Stimulated activated CD4-positive, alpha-beta T cell treated with anti-CD3 and anti-CD28 coated beads, Interleukin-1b, Interleukin-23, amount 100 ng/mL, for 4 hours (primary cell): ENCODE data around the gene PODXL2.
"Not testable (repeated sequence)": the region's sequence is repeated elsewhere in the genome, so short reads cannot be mapped to it uniquely, and the experiment has no call there.

Source experiments
- DNase-seq, 2 donors: peaks; one replicate each; pipeline ENCODE4 v3.0.0-alpha.2; 2020; ENCODE audit warnings: low read depth in 2 of 2

Gene PODXL2

DNA sequence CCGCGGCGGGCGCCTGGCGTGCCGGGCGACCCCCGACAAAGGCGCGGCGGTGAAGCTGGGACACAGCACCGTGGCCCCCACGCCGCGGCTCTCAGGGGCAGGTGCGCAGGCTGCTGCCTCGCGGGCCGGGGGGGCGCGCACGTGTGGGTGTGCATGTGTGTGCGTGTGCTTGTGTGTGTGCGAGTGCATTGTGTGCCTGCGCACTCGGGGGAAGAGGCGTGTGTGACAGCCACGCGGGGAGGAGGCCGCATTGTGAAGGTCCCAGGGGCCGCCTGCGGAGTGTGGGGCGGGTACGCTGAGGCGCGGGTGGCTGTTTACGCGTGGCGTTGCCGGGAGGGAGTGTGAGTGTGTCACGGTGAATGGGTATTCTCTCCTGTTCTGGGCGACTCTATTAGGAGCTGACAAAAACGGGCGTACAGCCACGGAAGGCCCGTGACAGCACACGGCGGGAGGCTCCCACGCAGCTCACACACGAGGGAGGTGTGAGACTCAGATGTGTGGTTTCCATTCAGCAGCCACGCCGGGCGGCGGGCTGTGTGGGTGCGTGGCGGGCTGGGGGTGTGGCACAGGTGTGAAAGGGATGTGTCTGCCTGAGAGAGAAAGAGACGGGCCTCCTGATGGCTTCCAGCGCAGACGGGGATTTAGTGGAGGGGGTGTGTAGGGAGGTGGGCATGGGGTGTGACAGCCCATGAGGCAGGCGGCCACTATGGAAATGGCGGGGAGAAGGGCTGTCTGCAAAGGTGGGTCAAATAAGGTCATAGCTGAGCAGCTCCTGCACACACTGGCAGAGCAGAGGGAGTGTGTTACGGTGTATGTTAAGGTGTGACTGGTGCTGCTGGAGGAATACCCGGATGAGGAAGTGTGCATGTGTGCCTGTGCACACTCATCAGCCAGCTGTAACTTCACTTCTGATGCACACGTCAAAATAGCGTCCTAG is 750 bp downstream of the PODXL2 start:
- peak; percentile 31 to 53 for DNase-seq

DNA sequence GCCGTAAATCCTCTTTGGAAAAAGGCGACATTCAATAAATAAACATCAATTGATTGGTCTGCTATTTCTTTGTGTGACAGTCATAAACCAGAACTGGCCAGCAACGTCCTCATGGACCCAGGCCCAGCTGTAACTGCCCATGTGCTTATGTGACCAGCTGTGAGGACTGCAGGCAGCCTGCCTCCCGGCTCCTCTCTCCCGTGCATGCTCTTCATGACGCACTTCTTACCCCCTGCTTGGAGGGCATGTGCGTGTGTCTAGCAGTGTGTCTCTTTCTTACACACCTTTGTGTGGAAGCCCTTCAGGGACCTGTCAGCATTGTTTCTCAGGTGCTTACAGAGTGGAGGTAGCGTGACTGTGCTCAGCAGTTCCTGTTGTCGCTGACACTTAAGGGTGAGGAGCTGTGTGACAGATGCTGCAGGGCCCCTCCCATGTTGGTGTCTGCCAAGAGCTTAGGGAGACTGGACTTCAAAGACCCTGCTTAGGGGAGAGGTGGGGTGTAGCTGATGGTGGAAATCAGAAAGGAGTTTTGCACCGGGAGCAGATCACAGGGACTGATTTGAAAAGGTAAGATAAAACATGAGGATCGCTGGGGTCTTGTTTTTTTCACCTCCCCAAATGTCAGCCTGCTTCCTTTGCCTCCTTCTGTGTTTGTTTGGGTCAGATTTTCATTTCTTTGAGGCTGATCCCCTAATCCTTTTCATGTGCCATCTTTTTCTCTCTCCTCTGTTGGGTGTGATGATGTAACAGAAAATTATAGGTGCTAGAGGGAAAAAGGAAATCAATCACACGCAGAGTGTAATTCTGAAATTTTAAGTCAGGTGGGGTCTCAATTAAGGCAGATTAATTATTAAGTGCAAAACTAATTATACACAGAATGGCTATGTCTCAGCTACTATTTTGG is 2.1 kb downstream of the PODXL2 start:
- no peak for DNase-seq

DNA sequence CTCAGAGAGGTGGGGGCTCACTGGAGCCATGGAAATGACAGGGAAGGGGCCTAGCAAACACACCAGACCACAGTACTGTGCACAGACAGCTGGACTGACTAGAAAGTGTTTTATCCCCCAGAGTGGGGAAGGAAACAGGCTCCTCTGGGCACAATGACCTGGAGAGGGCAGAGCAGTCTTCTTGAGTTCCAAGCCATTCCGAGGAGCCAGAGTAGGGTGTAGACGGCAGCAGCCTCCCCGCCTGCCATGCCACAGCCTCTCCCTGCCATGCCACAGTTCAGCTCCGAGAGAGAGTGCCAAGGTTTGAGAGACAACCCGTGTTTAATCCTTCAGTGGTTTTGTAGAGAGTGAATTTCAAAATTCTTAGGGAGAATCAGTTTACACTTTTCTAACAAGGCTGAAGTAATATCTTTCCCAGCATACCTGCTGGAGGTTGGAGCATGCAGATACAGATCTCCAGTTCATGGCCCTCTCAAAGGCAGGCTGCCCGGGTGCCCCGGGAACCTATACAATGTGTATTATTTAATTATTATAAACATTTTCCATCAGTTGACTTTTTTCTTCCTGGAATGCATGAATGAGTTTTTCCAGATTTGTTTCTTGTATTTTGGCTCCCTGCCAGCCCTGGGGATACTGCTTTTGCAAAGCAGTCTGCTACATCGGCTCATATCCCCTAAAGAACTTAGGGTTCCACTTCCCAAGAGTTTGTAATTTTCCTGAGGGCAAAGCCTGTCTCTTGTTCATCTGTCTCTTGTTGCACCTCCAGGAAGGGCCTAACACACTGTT is 3.2 kb downstream of the PODXL2 start:
- DNase-seq = no peak

DNA sequence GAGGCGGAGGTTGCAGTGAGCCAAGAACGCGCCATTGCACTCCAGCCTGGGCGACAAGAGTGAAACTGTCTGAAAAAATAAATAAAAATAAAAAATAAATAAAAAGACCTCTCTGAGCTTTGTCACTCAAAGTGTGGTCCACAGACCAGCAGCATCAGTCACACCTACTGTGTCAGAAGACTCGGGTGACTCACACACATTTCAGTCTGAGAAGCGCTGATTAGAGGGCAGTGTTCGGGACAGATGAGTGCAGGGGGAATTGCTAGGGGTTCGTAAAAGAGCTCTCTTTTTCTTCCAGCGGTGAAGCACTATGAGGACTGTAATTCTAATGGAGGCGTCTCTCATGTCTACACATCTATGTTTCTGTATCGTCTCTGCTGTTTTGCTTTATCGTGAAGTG is 5.7 kb downstream of the PODXL2 start:
- DNase-seq = no peak

DNA sequence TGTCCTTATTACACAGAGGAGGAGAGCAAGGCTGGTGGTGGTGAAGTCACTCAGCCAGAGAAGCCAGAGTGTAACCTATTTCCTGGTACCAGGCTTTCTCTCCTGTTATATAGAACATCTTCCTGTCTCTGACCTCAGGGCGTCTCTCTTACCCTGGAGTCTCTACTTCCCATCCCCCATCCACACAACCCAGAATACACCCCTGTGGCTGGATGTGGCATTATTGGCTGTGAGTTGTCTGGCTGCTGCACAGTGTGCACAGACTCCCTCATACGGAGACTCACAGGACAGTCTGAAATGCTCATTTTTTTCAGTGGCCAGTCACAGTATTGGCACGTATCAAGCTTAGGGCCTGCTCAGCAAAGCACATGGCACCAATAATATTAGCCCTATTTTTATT is 8.6 kb downstream of the PODXL2 start:
- no peak for DNase-seq

DNA sequence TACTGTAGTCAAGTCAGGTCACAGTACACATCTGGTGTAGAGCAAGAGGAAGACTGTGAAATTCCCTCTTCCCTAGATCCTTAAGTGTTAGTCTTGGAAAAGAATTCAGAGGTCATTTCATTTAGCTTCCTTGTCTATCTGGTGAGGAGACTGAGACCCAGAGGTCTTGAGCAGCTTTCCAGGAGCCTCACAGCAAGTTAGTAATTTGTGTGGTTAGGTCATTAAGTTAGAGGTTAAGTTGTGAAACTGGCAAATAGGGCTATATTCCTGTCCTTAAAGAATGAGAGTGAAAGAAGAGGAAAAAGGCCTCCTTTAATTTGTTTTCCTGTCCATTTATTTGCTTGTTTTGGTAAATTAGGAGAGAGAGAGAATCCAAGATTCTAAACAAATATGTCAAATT is 9.0 kb downstream of the PODXL2 start:
- DNase-seq = no peak

DNA sequence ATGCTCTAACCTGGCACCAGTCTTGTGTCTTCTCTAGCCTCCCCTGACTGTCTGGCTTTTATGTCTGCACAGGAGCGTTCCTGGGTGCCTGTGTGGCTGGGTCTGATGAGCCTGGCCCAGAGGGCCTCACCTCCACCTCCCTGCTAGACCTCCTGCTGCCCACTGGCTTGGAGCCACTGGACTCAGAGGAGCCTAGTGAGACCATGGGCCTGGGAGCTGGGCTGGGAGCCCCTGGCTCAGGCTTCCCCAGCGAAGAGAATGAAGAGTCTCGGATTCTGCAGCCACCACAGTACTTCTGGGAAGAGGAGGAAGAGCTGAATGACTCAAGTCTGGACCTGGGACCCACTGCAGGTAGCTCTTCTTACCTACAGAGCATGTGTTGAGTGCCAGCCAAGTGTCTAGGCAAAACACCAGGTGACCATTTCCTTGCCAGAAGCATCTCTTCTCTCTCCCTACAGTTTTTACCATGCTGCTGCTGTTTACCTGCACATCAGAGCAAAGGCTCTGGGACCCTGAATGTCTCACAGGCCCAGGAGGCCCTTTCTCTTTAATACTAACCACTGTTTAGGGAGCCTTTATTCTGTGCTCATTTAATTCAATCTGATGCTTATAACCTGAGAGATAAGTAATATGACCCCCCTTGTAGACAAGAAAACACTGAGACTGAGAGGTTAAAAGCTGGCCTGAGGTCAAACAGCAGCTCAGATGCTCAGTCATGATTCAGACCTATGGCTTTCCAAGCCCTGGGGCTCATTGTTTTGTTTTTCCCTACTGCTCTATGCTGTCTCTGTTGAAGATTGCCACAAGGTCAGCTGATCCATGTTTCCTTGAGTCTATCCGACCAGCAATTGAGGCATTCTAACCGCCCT is 10.4 kb downstream of the PODXL2 start:
- DNase-seq = no peak

DNA sequence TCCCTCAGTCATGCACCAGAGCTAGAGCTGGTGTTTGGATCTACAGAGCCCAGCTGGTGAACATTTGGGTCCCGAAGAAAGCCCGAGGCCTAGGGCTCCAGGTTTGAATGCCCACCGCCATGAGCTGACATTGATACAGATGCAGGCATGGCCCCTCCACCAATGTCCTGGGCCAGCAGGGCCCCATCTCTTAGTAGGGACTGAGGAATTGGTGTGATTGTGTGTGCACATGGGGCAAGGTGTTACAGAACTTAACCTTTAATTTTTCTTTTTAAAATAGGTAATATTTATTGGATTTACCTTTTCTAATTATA is 11.0 kb downstream of the PODXL2 start:
- no peak for DNase-seq

DNA sequence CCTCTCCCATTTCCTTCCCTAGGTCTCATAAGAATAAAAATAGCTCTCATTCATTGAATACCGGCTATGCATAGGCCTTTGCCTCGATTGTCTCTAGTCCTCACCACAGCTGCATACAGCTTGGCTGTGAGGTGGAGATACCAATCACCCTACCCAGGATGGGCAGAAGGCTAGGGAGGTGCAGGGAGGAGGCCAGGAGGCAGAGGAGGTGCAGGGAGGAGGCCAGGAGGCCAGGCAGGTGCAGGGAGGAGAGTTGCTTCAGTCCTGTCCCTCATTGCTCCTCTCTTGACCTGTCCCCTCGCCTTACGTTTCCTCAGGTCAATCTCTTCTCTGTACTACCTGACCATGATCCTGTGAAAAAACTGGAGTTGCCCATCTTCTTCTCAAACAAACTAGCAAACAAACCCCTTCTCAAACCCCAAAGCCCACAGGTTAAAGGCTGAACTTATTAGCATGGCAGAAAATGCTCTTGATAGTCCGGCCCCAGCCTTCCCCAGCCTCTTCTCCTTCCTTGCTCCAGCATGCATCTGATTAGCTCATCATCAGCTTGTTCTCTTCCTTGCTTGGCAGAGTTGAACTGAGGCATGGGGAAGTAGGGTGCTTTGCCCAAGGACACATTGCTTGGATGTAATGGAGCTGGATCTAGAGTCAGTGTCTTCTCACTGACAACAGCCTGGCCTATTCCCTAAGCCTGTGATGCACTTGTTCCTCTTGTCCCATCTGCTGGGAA is 15.8 kb downstream of the PODXL2 start:
- DNase-seq = no peak

DNA sequence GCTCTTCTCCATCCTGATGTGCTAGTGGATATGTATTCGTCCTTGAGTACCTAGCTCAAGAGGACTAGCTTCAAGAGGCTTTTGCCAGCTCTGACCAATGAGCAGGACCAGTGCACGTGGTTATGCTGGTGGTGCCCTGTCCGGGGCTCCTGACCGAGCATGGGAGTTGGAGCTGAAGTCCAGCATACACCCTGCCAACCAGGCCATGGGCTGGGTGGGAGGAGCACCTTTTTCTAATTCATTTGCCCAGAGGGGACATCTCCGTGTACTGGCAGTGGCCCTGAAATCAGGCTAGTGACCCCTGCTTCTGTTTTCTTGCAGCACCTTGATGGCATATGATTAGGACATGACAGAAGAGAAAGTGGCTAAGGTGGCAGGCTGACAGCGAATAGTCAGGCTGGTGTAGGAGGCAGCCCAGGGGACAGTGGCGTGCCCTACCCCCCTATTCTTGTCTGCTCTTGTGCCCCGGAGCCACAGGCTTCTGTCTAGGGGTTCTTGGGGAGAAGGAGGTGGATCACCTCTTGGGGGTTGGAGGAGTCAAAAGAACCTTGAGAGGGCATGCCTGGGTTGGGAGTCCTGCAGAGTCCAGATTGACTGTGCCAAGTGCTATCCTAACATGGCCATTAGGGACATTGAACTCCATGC is 16.5 kb downstream of the PODXL2 start:
- no peak for DNase-seq

DNA sequence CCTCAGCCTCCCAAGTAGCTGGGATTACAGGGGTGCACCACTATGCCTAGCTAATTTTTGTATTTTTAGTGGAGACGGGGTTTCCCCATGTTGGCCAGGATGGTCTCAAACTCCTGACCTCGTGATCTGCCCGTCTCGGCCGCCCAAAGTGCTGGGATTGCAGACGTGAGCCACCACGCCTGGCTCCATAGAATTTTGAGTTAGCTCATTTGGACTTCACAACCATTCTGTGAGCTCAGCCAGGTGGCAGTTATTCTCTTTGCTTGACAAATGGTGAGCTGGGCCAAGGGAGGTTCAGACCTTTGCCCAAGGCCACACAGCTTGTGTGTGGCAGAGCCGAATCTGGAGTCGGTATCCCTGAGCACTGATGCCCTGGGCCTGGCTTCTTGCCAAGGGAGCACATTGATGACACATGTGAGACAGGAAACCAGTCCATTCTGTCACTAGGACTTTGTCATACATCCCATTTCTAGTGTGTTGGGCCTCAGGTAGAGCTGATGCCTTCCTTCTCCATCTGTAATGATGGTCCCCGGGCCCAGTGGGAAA is 17.6 kb downstream of the PODXL2 start:
- DNase-seq = no peak

DNA sequence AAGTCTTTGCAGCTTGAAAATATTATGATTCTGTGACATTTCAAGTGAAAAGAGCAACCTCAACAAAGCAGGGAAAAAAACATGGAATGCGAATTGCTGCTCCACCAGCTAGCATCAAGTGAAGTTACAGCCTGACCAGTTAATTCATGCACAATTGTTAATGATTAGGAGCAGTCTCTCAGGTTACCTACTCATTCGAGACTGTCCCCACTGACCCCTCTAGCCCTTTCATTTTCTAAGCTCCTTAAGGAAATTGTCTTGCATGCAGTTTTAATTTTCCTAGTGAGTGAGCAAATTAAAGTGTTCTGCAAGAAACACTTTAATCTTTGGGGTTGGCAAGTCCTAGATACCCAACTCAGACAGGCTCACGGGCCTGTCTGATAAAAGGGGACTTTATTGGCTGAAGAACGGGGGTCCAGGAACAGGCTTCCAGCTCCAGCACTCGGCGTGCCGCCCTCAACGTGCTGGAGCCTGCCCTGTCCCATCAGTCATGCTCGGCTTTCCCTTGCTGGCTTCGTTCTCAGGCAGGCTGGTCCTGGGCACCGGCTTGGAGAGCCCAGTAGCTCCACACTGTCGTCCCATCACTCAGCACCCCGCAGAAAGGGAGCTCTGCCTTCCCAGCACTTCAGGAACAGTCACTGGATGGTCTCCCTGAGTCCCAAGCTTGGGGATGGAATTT is 18.3 kb downstream of the PODXL2 start:
- DNase-seq = no peak

DNA sequence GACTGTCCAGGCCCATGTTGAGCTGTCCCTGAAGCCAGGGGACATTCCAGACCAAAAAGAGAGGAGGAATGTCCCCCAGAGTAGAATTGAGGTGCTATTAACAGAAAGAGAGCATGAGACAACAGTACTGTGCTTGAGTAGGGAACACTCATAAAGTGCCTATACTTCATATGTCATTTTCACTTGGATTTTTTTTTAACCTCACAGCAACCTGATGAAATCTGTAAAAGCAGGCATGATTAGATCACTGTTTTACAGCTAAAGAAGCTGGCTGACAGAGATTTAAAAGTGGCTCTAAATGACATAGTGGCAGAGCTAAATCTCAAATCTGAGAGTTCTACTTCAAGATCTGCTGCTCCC is 18.8 kb downstream of the PODXL2 start:
- DNase-seq = no peak

DNA sequence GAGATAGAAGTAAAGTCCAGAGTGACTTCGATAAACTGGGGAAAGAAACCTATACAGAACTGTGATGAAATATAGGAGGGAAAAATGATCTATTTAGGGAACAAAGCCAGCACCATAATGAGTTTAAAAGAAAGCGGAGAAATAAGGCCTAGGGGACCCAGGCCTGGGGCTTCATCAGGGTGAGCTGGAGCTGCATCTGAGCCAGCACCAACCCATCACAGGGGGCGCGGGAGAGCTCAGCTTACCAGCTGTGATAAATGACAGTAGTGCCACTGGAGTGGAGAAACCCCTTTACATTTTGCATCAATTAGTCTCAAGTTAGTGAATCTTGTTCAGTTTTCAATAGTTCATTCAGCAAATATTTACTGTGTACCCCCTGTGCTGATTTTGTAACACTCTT is 21.3 kb downstream of the PODXL2 start:
- no peak for DNase-seq

DNA sequence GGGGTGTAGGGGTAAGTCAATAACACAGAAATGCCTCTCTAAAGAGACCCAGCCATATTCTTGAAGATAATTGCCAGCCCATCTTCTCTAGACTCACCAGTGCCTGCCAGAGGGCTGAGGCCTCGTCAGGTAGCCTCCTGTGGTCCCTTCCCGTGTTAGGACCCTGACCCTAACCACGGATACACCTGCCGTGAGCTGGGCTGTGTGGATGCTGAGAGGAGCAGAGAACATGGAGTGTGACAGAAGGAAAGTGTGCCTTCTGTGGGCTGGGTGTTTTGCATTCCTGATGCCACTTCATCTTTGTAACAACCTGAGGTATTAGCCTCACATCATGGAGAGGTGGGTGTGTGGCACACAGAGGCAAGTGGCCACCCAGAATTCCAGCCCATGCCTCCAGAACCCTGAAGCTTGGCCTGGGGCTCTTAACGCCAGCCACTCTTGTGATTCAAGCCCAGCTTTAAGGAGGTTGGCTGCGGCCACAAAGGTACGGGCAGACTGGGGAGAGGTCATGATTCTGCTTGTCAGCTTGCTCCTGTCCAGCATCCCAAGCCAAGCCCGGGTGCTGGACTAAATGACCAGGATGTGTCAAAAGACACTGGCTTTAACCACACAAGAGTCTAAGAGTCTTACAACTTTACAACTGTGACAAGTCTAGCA is 22.7 kb downstream of the PODXL2 start:
- no peak for DNase-seq

DNA sequence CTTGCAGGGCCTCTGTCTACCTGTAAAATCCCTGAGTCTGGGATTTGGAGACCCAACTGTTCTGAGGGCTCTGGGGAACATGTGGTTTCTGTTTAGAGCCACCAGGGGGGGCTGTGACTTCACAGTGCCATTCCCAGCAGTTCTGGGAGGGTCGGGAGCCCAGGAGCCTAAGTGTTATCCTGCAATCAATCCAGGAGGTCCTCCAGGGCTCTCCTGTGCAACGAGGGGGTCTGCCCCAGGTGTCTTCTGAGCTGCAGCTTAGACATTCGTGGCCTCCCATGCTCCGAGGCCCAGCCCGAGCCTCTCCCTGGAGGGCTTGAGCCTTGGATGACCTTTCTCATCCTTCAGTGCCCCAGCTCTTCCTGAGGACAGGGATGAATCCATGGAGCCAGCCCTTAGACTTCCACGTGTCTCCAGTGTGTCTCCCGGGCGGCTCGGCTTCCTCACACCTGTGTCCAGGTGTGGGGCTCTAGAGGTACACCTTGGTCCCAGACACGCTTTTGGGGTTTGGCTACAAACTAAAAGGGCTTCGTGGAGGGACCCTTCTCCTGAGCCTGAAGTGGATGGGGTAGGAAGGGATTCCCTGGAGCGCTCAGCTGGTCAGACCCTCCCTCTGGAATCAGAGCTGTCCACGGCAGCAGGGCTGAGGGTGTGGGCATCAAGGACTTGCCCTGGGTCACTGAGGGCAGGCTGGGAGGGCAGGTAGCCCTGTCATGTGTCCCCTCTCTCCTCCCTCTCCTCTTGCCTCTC is 23.4 kb downstream of the PODXL2 start:
- DNase-seq = peak in 1 of 2 donors; percentile 25

DNA sequence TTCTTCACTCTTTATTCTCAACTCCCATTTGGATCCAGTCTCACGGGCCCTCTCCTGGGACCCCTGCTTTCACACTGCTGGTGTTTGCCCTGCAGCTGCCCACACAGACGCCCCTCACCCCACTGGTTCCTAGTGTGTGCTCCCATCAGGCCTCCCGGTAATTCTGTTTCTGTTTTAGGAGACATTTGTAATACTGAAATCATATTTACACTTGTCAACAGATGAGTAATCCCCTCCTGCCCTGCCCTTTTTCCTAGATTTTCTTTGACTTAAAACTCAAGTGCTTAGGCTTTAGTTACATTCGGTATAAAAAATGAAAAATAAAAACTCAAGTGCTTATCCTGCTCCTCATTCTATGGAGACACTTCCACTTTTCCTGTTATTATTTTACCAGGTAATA is 25.4 kb downstream of the PODXL2 start:
- no peak for DNase-seq

DNA sequence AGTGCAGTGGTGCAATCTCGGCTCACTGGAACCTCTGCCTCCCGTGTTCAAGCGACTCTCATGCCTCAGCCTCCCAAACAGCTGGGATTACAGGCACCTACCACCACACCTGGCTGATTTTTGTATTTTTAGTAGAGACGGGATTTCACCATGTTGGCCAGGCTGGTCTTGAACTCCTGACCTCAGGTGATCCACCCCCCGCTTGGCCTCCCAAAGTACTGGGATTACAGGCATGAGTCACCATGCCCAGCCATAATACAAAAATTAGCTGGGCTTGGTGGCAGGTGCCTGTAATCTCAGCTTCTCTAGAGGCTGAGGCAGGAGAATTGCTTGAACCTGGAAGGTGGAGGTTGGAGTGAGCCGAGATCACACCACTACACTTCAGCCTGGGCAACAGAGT is 26.0 kb downstream of the PODXL2 start:
- not testable (repeated sequence) for DNase-seq
